H9 (cell line): Measurements from ENCODE around the gene SCCPDH. TPM values are rescaled to one million over a fixed set of nuclear protein-coding genes. Genes with fewer than 3 reads are reported as not detected.

Experiments used
- DNase-seq: peaks from one replicate; pipeline ENCODE4 v3.0.0-alpha.2; 2017
- H2AFZ ChIP-seq: one replicate; pipeline ENCODE4 v1.6.1; 2013; ENCODE audit warnings: mild to moderate bottlenecking, low read length, control low read depth, moderate library complexity
- H2AK5ac ChIP-seq: 2 replicates; pipeline ENCODE4 v1.6.1; 2013; ENCODE audit warnings: low read length, control low read depth, mixed read lengths; ENCODE audit not compliant: insufficient read length
- H2BK120ac ChIP-seq: one replicate; pipeline ENCODE4 v1.6.1; 2013; ENCODE audit warnings: low read depth, mild to moderate bottlenecking, low read length, control low read depth, inconsistent platforms; ENCODE audit not compliant: poor library complexity, severe bottlenecking
- H2BK12ac ChIP-seq: 2 replicates; pipeline ENCODE4 v1.6.1; 2013; ENCODE audit warnings: low read length, control low read depth, mixed read lengths, low read depth; ENCODE audit not compliant: insufficient read length
- H2BK15ac ChIP-seq: 2 replicates; pipeline ENCODE4 v1.6.1; 2013; ENCODE audit warnings: low read depth, low read length, control low read depth
- H2BK20ac ChIP-seq: one replicate; pipeline ENCODE4 v1.6.1; 2013; ENCODE audit warnings: low read depth, mild to moderate bottlenecking, low read length, control low read depth, inconsistent platforms; ENCODE audit not compliant: poor library complexity, severe bottlenecking
- H2BK5ac ChIP-seq: 2 replicates; pipeline ENCODE4 v1.6.1; 2013; ENCODE audit warnings: low read length, control low read depth, mixed read lengths; ENCODE audit not compliant: insufficient read length
- H3K14ac ChIP-seq: 2 replicates; pipeline ENCODE4 v1.6.1; 2013; ENCODE audit warnings: low read length, control low read depth; ENCODE audit not compliant: insufficient read depth
- H3K18ac ChIP-seq: 2 replicates; pipeline ENCODE4 v1.6.1; 2013; ENCODE audit warnings: low read depth, mild to moderate bottlenecking, mixed read lengths, low read length, control low read depth; ENCODE audit not compliant: insufficient read length
- H3K23ac ChIP-seq: 2 replicates; pipeline ENCODE4 v1.6.1; 2013; ENCODE audit warnings: low read length, control low read depth, mixed read lengths, low read depth; ENCODE audit not compliant: insufficient read length
- H3K23me2 ChIP-seq: 2 replicates; pipeline ENCODE4 v1.6.1; 2013; ENCODE audit warnings: low read depth, mild to moderate bottlenecking, mixed read lengths, low read length, control low read depth; ENCODE audit not compliant: insufficient read length, poor library complexity, severe bottlenecking
- H3K27ac ChIP-seq: 2 replicates; pipeline ENCODE4 v1.5.1; 2013; ENCODE audit warnings: low read length, control low read depth, mixed read lengths, low read depth; ENCODE audit not compliant: insufficient read length
- H3K27me3 ChIP-seq: 2 replicates; pipeline ENCODE4 v1.6.1; 2013; ENCODE audit warnings: low read length, control low read depth, inconsistent platforms; ENCODE audit not compliant: insufficient read depth
- H3K4ac ChIP-seq: 2 replicates; pipeline ENCODE4 v1.6.1; 2013; ENCODE audit warnings: low read depth, mild to moderate bottlenecking, control low read depth, inconsistent platforms, low read length, moderate library complexity
- H3K4me1 ChIP-seq: 2 replicates; pipeline ENCODE4 v1.6.1; 2013; ENCODE audit warnings: low read length, control low read depth, inconsistent platforms; ENCODE audit not compliant: insufficient read depth
- H3K4me2 ChIP-seq: 2 replicates; pipeline ENCODE4 v1.6.1; 2013; ENCODE audit warnings: low read length, control low read depth, mixed read lengths; ENCODE audit not compliant: insufficient read length, insufficient read depth
- H3K56ac ChIP-seq: 2 replicates; pipeline ENCODE4 v1.6.1; 2013; ENCODE audit warnings: low read depth, mild to moderate bottlenecking, mixed read lengths, low read length, control low read depth; ENCODE audit not compliant: insufficient read length
- H3K79me1 ChIP-seq: 2 replicates; pipeline ENCODE4 v1.6.1; 2013; ENCODE audit warnings: low read depth, mild to moderate bottlenecking, moderate library complexity, low read length, control low read depth, inconsistent platforms; ENCODE audit not compliant: insufficient read depth, poor library complexity, severe bottlenecking
- H3K79me2 ChIP-seq: 2 replicates; pipeline ENCODE4 v1.6.1; 2013; ENCODE audit warnings: low read length, control low read depth, inconsistent platforms; ENCODE audit not compliant: insufficient read depth
- H3K9ac ChIP-seq: 2 replicates; pipeline ENCODE4 v1.6.1; 2013; ENCODE audit warnings: low read length, control low read depth, mixed read lengths; ENCODE audit not compliant: insufficient read length; ENCODE audit errors: extremely low read depth
- H3K9me3 ChIP-seq: one replicate; pipeline ENCODE4 v1.6.1; 2013; ENCODE audit warnings: low read depth, low read length, inconsistent platforms; ENCODE audit not compliant: control insufficient read depth
- H3T11ph ChIP-seq: one replicate; pipeline ENCODE4 v1.6.1; 2013; ENCODE audit warnings: mild to moderate bottlenecking, low read length, control low read depth, inconsistent platforms
- H4K20me1 ChIP-seq: one replicate; pipeline ENCODE4 v1.6.1; 2013; ENCODE audit not compliant: control insufficient read depth, insufficient read length, insufficient read depth
- H4K5ac ChIP-seq: 2 replicates; pipeline ENCODE4 v1.6.1; 2013; ENCODE audit warnings: low read depth, mild to moderate bottlenecking, mixed read lengths, low read length, control low read depth; ENCODE audit not compliant: insufficient read length
- H4K8ac ChIP-seq: replicated peaks from 2 replicates; pipeline ENCODE4 v1.6.1; 2013; ENCODE audit warnings: low read length, control low read depth, mixed read lengths, low read depth; ENCODE audit not compliant: insufficient read length
- H4K91ac ChIP-seq: 2 replicates; pipeline ENCODE4 v1.6.1; 2013; ENCODE audit warnings: low read depth, mild to moderate bottlenecking, moderate library complexity, mixed read lengths, low read length, control low read depth; ENCODE audit not compliant: insufficient read length
- H3K27ac Mint-ChIP-seq, 3 experiments: 2 replicates in 2 of 3; 3 replicates in 1 of 3; pipeline ENCODE4 v1.8.0; 2020 to 2021; ENCODE audit warnings: mixed read lengths in 3 of 3, mild to moderate bottlenecking in 1 of 3, moderate library complexity in 1 of 3
- H3K27me3 Mint-ChIP-seq: 2 replicates; pipeline ENCODE4 v1.8.0; 2021; ENCODE audit warnings: low read depth, mild to moderate bottlenecking, moderate library complexity, mixed read lengths
- H3K36me3 Mint-ChIP-seq, 3 experiments: 2 replicates in 2 of 3; 3 replicates in 1 of 3; pipeline ENCODE4 v1.8.0; 2020 to 2021; ENCODE audit warnings: low read depth in 3 of 3, mixed read lengths in 3 of 3; ENCODE audit not compliant: insufficient read depth in 1 of 3
- H3K4me1 Mint-ChIP-seq, 2 experiments: 2 replicates each; pipeline ENCODE4 v1.8.0; 2020; ENCODE audit warnings: mixed read lengths in 2 of 2
- H3K4me3 Mint-ChIP-seq, 2 experiments: 2 replicates in 1 of 2; 3 replicates in 1 of 2; pipeline ENCODE4 v1.8.0; 2020 to 2021; ENCODE audit warnings: mild to moderate bottlenecking in 2 of 2, mixed read lengths in 2 of 2, moderate library complexity in 1 of 2
- H3K9me3 Mint-ChIP-seq, 2 experiments: 2 replicates in 1 of 2; 3 replicates in 1 of 2; pipeline ENCODE4 v1.8.0; 2020; ENCODE audit warnings: mild to moderate bottlenecking in 2 of 2, mixed read lengths in 2 of 2, moderate library complexity in 1 of 2
- WGBS: extraction: QIAGEN DNeasy Blood & Tissue Kit; methylation state at CpG from one replicate; pipeline ENCODE4 v1.1.7; 2013; ENCODE audit warnings: missing lambda C conversion rate, low lambda C conversion rate, mixed read lengths; ENCODE audit not compliant: insufficient read length; ENCODE audit errors: extremely low coverage; 5-methylcytosine and 5-hydroxymethylcytosine counted together
- total RNA-seq: library from RNA; stranded (reverse); gene quantifications from 2 replicates; pipeline ENCODE4 v1.2.1, GENCODE V29; 2021
- TF ChIP-seq, protein P1 (sequence below): fragments of 200-600 bp; sonication (generic); conservative IDR thresholded peaks from 3 replicates; pipeline ENCODE4 v1.8.0; 2021; ENCODE audit warnings: antibody characterized with exemption, mild to moderate bottlenecking

The SCCPDH gene
- total RNA-seq, 1 experiment from 2014 or later, result 20.7 TPM

GRCh38 chr1:246725191-246725590 lies 982 bp downstream of the SCCPDH start:
- Mint-ChIP-seq H3K36me3 (peaks cover 33 to 41% (median 36%) of the 10 kb centered on the region in 3 experiments), H3K9me3 (peaks cover 24 to 34% of the 10 kb centered on the region in 2 experiments), H3K4me3 (peak overlapping the region; percentile 80 to 92), H3K27ac (no peak overlapping the region; a peak in 1 of 7 replicates), H3K27me3 (peaks cover 20% of the 10 kb centered on the region), H3K4me1 (peaks cover 7 to 10% of the 10 kb centered on the region in 2 experiments)
- Histone ChIP-seq H4K8ac (no peak overlapping the region), H3K14ac (no peak overlapping the region), H2BK15ac (no peak overlapping the region), H4K91ac (no peak overlapping the region), H3K4me2 (peak overlapping the region; percentile 93), H3K9ac (no peak overlapping the region), H2AK5ac (no peak overlapping the region), H3K23me2 (peaks cover 5% of the 10 kb centered on the region), H3K4ac (no peak overlapping the region), H3K56ac (no peak overlapping the region), H2BK20ac (no peak overlapping the region), H3K4me1 (no peaks in the 10 kb centered on the region), H4K20me1 (no peaks in the 10 kb centered on the region), H2BK5ac (no peak overlapping the region), H2AFZ (no peak overlapping the region), H3T11ph (no peak overlapping the region), H4K5ac (no peak overlapping the region), H2BK120ac (no peak overlapping the region), H2BK12ac (no peak overlapping the region), H3K9me3 (peaks cover 11% of the 10 kb centered on the region), H3K27me3 (no peaks in the 10 kb centered on the region), H3K27ac (no peak overlapping the region), H3K79me1 (no peaks in the 10 kb centered on the region), H3K79me2 (no peaks in the 10 kb centered on the region), H3K23ac (no peak overlapping the region), H3K18ac (no peak overlapping the region)
- no peak for DNase-seq
- TF ChIP-seq, protein P1, sequence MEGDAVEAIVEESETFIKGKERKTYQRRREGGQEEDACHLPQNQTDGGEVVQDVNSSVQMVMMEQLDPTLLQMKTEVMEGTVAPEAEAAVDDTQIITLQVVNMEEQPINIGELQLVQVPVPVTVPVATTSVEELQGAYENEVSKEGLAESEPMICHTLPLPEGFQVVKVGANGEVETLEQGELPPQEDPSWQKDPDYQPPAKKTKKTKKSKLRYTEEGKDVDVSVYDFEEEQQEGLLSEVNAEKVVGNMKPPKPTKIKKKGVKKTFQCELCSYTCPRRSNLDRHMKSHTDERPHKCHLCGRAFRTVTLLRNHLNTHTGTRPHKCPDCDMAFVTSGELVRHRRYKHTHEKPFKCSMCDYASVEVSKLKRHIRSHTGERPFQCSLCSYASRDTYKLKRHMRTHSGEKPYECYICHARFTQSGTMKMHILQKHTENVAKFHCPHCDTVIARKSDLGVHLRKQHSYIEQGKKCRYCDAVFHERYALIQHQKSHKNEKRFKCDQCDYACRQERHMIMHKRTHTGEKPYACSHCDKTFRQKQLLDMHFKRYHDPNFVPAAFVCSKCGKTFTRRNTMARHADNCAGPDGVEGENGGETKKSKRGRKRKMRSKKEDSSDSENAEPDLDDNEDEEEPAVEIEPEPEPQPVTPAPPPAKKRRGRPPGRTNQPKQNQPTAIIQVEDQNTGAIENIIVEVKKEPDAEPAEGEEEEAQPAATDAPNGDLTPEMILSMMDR, result no peak
- no CpG with 5 or more reads among the region's 9 CpGs for WGBS
